Heart left ventricle (tissue), 16 donors: Measurements from ENCODE around the gene MMP21. TPM values are rescaled to one million over a fixed set of nuclear protein-coding genes. Genes with fewer than 3 reads are reported as not detected.

Experiments used
- ATAC-seq, 4 donors: fragments of 200-7000 bp; cut with Tn5 transposase; one replicate each; pipeline ENCODE4 v1.9.1; 2020 to 2022; ENCODE audit warnings: moderate library complexity in 4 of 4, mild to moderate bottlenecking in 3 of 4, moderate number of reproducible peaks in 1 of 4
- DNase-seq, 5 donors: peaks; one replicate each; pipeline ENCODE4 v3.0.0-alpha.2; 2020
- H3K27ac ChIP-seq, 12 donors: fragments of 200-600 bp; sonication (generic) in 4 of 12; one replicate each; pipeline versions ENCODE4 v1.5.0 to v1.8.0; 2016 to 2022; ENCODE audit warnings: mild to moderate bottlenecking in 2 of 12
- H3K27me3 ChIP-seq, 9 donors: fragments of 200-600 bp; sonication (generic) in 2 of 9; one replicate each; pipeline versions ENCODE4 v1.5.1 to v1.8.0; 2016 to 2022; ENCODE audit warnings: mild to moderate bottlenecking in 3 of 9
- H3K36me3 ChIP-seq, 9 donors: fragments of 200-600 bp; sonication (generic) in 2 of 9; one replicate each; pipeline versions ENCODE4 v1.5.0 to v1.8.0; 2018 to 2022; ENCODE audit warnings: mild to moderate bottlenecking in 2 of 9
- H3K4me1 ChIP-seq, 12 donors: fragments of 200-600 bp; sonication (generic) in 4 of 12; one replicate each; pipeline versions ENCODE4 v1.5.0 to v1.8.0; 2016 to 2022; ENCODE audit warnings: mild to moderate bottlenecking in 3 of 12
- H3K4me3 ChIP-seq, 12 donors: fragments of 200-600 bp; sonication (generic) in 4 of 12; one replicate each; pipeline versions ENCODE4 v1.5.0 to v1.8.0; 2017 to 2022; ENCODE audit warnings: mild to moderate bottlenecking in 9 of 12, moderate library complexity in 4 of 12
- H3K9me3 ChIP-seq, 12 donors: fragments of 200-600 bp; sonication (generic) in 4 of 12; one replicate each; pipeline versions ENCODE4 v1.5.0 to v1.8.0; 2016 to 2022; ENCODE audit warnings: mild to moderate bottlenecking in 1 of 12
- CTCF ChIP-seq, 12 donors: fragments of 200-600 bp; sonication (generic) in 4 of 12; IDR thresholded peaks; one replicate each; pipeline versions ENCODE4 v1.5.0 to v1.8.0; 2018 to 2022; ENCODE audit warnings: antibody characterized with exemption in 12 of 12, mild to moderate bottlenecking in 5 of 12
- POLR2A ChIP-seq, 2 donors: fragments of 450-650 bp; IDR thresholded peaks; one replicate each; pipeline ENCODE4 v1.6.1; 2017; ENCODE audit warnings: antibody characterized with exemption in 2 of 2, mild to moderate bottlenecking in 2 of 2, moderate library complexity in 2 of 2
- WGBS, 4 donors: extraction: QIAGEN DNeasy Blood & Tissue Kit in 2 of 4; methylation state at CpG; one replicate each; pipeline versions ENCODE4 v1.1.5 to v1.1.7; 2013 to 2018; 5-methylcytosine and 5-hydroxymethylcytosine counted together
- intact Hi-C, 10 donors: fragments of 100-400 bp; cut with DNase I; formaldehyde crosslinking; loops; one replicate each; pipeline versions ENCODE4 v1.11.1 to v1.14.2; 2022
- polyA plus RNA-seq, 2 donors: library from polyadenylated mRNA; stranded (reverse); fragments of 200-250 nt; gene quantifications; one replicate each; pipeline ENCODE4 v1.2.3, GENCODE V29; 2013
- total RNA-seq, 9 donors: library from RNA; depleted of rRNA in 2 of 9; stranded (reverse); fragments of >200 nt in 2 of 9; fragmentation: NEBNext Ultra II Directional in 3 of 9; extraction: Animal tissue kit (Norgen Biotek cat#: 25700) in 3 of 9; gene quantifications; one replicate each; pipeline versions ENCODE4 v1.1.0 to v1.2.4, GENCODE V29; 2016 to 2023
- donor health status: ischemic (EF 13 %, LVEDD 7.1; RV severe dilation, severe dysfunction).
- donor health status: healthy with polysubstance abuse.
- donor health status: DM: no; HTN: yes; CAD: no.
- donor health status: DM: no; HTN: no; CAD: no.
- donor health status: ischemic (EF 25% LVEDD 6.9; RV normal size, moderate dysfunction).
- donor health status: ischemic (EF 25% LVEDD 5.7; RV mildly dilated, moderate dysfunction).
- donor health status: healthy.
- donor health status: DM: yes; HTN: yes; CAD: no.
- donor health status: ischemic (EF 35%, LVEDD 5.7; RV mildly dilated, moderate dysfunction).
- donor health status: nonischemic (EF 11% LVEDD 7.7; RV severe dilation, severe dysfunction).
- donor health status: DM: yes; HTN: yes; CAD: no.
- donor health status: PGD.
- donor health status: ischemic (EF 29% LVEDD 5.4; RV normal size, mild dysfunction).
- donor health status: nonischemic (EF 23%, LVEDD 6.1; RV moderate dilation, normal function).

Gene MMP21
- total and polyA plus RNA-seq, 11 donors: 0.09 to 0.25 (median 0.11) TPM; not detected in 8

GRCh38 chr10:125769175-125769574, 6.4 kb downstream of the MMP21 start:
- H3K4me1 ChIP-seq: peaks cover 0 to 22% (median 3%) of the 10 kb centered on the region in 12 donors
- no peak for ATAC-seq
- intact Hi-C loops: no loop called here

GRCh38 chr10:125768219-125768855, 7.3 kb downstream of the MMP21 start:
- peak; percentile 61 to 84 (median 74) for ATAC-seq
- peak overlapping the region in 7 of 12 donors; percentile 1 to 69 (median 31) for H3K27ac ChIP-seq
- TF ChIP-seq CTCF (IDR thresholded peaks at IDR 0.05) (no peak), POLR2A (IDR thresholded peaks at IDR 0.05) (no peak)

More at GRCh38 chr10:125769175-125769574, 6.4 kb downstream of the MMP21 start:
- Histone ChIP-seq H3K9me3 (no peaks in the 10 kb centered on the region), H3K27ac (peak overlapping the region in 2 of 12 donors; percentile 7 to 69), H3K4me3 (no peak overlapping the region), H3K36me3 (peaks cover 0 to 31% (median 16%) of the 10 kb centered on the region in 9 donors), H3K27me3 (no peaks in the 10 kb centered on the region)
- TF ChIP-seq CTCF (IDR thresholded peaks at IDR 0.05) (no peak), POLR2A (IDR thresholded peaks at IDR 0.05) (no peak)
- 94 to 96% (median 95%) methylated on average over 12 of the region's 12 CpGs for WGBS, 4 donors
- DNase-seq: no peak

GRCh38 chr10:125766511-125766910, 9.1 kb downstream of the MMP21 start:
- DNase-seq: no peak

More at GRCh38 chr10:125768219-125768855, 7.3 kb downstream of the MMP21 start:
- Histone ChIP-seq H3K27me3 (no peaks in the 10 kb centered on the region), H3K4me1 (peaks cover 0 to 22% (median 3%) of the 10 kb centered on the region in 12 donors), H3K9me3 (no peaks in the 10 kb centered on the region), H3K4me3 (no peak overlapping the region), H3K36me3 (peaks cover 0 to 39% (median 25%) of the 10 kb centered on the region in 9 donors)
- DNase-seq: no peak
- intact Hi-C loops: no loop called here
- WGBS, 4 donors: 37 to 41% (median 39%) methylated on average over 4 of the region's 4 CpGs

More at GRCh38 chr10:125766511-125766910, 9.1 kb downstream of the MMP21 start:
- H3K27me3 ChIP-seq: no peaks in the 10 kb centered on the region
- H3K36me3 ChIP-seq: peaks cover 0 to 57% (median 43%) of the 10 kb centered on the region in 9 donors
- no peak for TF ChIP-seq POLR2A (IDR thresholded peaks at IDR 0.05)
- TF ChIP-seq CTCF (IDR thresholded peaks at IDR 0.05): no peak
- ATAC-seq: no peak
- 67 to 72% (median 69%) methylated on average over 4 of the region's 4 CpGs for WGBS, 4 donors
- intact Hi-C loops: no loop called here
- peaks cover 0 to 22% (median 3%) of the 10 kb centered on the region in 12 donors for H3K4me1 ChIP-seq
- no peak overlapping the region for H3K4me3 ChIP-seq
- no peak overlapping the region for H3K27ac ChIP-seq
- no peaks in the 10 kb centered on the region for H3K9me3 ChIP-seq
